IPS DF 19.7 (cell line): ENCODE results near the gene PCGF5.
"Not testable (repeated sequence)": the region's sequence is repeated elsewhere in the genome, so short reads cannot be mapped to it uniquely, and the experiment has no call there.

ENCODE experiments used
- DNase-seq: peaks from one replicate; pipeline ENCODE4 v3.0.0-alpha.2; 2013; ENCODE audit warnings: low read depth, low spot score

The PCGF5 gene

DNA sequence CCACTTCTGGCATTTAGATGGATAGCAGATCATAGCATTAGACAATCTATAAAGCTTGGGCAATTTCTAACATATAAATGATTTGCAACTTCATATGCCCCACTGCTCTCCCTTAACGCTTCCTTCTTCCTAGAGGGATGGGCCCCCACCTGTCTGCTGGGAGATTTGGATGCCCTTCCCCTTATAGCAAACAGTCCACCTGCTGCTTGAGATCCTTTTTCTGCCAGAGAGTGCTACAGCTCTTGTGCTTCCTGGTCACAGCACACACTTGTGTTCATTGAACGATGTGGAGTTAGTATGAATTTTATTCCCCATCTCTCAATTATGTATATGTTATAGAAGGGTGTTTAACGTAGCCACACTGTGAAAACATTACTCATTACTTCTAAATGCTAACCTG is 10.4 kb upstream of the PCGF5 start:
- no peak for DNase-seq

DNA sequence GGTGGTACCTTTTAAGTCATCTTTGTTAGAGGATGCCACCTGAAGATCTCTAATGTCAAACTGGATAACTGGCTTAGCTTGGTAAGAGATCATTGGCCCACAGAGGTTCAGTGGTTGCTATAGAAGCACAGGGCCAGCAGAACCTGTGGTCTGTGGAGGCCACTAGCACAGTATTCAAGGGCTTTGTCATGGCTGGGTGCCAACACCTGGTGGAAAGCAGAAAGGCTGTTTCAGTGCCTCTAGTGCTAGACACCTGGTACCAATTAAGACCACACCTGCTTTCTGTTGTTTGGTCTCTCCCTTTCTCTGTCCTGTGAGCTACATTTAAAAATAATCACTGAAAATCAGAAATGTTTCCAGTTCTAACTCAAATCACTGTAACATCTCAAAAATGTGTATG is 10.0 kb upstream of the PCGF5 start:
- DNase-seq: no peak

DNA sequence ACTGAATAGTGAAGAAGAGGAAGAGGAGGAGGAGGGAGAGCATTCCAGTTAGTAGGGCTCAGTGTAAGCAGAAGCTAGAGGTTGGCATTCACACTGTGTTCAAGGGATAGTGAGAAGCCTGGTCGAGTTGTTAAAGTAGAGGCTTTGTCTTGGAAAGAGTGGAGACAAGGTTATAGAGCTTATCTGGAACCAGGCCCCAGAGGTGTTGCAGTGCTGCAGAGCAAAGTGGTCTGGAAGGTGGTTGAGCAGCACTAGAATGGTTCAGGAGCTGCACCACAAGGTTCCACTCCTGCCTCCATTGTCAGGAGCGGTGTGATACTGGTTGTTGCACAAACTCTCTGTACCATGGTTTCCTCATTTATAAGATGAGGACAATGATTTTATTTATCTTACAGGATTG is 8.8 kb upstream of the PCGF5 start:
- DNase-seq: no peak

DNA sequence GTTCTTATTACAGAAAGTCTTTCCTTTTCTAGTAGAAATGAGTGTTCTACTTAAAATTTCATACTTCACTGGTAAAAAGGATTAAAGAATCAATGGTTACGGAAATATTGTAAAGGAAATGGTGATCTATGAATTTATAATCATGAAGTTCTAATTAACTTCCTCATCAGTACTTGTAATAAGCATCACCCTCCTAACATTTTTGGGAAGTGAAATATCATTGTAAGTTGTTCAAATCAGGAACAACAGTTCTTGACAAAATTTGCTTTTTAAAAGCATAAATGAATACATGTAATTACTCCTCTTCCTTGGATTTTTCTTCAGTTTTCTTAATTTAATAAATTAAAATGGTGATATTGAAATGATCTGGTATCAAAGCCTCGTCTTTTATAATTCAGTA is 5.6 kb upstream of the PCGF5 start:
- no peak for DNase-seq

DNA sequence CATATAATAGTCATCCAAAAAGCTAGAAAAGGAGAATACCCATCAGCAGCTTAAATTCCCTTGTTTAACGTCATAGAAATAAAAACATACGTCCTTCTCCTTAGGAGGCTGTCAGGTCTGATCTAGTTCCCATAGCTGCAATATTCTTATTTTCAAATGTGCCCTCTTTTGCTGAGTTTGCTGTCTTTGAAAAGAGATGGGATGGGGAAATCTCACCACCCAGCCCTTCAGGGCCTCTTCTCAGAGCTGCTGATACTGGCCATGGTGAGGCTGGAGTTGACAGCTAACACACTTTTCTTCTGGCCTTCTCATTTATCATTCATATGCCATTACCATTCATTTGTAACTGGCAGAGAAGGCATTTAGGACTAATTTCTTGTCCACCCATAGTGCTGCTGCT is 5.1 kb upstream of the PCGF5 start:
- DNase-seq: no peak

DNA sequence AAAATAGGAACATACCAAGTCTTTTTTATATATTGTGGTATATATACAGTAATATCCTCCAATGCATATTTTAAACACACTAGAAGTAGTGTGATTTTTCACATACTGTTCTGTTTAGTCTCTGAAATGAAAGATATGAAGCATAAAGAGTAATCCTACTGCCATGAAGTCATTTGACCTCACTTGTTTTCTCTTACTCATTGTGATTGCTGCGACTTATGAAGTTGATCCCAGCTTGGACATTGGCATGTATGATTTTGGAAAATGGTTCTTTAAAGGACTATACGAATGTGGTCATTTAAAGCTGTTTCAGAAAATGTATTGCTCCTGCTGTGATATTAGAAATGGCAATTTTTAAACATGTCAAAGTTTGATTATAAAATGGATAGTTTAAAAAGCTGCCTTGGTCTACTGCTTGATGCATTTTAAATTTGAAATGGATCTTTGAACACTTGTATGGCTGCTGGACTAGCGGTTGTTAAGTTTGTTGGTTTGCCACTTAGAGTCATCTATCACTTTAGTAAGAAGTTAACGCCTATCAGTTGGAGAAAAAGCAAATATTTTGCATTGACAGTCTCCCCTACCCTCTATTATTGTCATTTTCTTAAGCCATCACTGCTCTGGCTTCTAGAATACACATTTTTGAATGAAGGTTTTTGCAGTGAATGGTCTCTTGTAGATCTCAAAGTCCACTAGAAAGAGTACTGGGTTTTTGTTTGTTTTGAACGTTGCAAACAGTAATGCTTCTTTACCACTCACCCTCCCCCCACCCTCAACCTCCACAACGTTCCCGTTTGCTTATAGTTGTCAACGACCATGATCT is 881 bp upstream of the PCGF5 start:
- DNase-seq: no peak

DNA sequence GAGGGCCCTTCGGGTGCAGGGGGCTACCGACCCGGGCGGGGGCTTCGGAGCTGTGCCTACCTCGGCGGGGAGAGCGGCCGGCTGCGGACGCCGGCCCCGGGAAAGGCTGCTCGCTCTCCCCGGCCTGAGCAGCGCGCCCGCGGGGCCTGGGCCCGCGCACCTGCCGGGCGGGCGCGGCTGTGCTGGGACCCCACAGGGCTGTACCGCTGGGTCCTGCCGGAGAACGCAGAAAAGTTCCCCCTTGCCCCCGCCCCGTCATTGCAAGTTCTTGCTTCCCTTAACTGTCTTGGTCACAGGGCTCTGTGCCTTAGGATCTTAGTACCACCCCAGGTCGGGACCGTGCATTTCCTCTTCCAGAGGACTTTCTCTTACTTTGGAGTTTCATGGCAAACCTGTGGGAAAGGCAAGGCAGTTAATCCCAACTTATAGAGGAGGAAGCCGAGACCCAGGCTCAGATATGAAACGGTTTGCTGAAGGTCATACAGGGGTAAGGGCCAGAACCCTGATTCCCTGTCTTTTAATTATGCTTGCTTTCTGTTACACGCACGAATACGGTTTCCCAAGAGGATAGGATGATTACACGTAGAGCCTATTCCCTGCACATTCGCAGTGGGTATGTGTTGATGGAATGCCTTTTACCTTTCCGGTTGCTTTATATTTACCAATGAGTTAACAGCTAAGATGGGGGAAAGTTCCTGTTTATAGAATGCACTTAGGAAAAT is 652 bp downstream of the PCGF5 start:
- no peak for DNase-seq

DNA sequence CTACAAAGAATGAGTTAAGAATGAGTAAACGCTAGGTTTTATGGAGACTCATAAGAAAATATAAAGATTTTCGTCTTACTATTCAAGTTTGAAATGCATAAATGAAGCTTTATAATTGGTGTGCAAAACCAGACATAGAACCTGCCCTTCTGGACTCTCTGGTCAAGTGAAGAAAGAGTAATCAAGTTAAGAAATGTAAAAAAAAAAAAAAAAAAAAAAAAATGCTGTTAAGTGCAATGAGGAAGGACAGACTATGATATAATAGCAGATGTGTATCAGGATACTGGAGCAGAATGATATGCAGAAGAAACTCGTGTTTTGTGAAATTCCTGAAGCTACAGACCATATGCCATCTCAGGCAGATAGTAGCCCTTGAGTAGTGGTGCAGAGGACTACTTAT is 5.6 kb downstream of the PCGF5 start:
- no peak for DNase-seq

DNA sequence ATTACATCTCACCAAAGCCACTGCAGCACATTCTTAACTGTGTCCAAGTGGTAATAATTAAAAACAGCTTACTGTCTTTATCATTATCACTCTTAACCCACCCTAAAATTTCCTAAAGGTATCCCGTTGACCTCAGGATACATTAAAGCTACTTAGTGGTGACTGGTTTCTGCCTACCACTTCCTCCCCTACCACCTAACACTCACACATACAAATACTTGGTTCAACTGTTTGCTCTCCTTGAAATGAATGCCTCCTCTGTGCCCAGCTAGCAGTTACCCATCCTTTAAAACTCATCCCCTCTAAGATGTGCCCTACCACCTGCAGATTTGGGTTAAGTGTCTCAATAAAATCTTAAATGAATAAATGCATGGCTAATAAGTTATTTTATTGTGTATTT is 7.1 kb downstream of the PCGF5 start:
- no peak for DNase-seq

DNA sequence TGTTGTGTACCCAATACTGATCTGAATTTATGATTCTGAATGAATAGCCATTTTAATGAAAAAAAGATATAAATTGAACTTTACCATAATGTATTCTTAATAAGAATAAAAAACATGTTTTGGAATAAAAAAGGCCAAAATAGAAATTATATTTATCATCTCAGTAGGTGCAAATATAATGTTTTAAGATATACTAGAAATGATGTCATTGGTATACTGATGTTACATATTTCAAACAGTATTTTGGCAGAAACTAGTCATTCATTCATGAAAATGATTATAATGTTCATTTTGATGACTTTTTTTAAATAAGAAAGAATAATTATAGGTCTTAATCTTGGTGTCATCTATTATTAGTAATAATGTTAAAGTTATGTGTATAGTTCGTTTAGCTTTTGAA is 9.2 kb downstream of the PCGF5 start:
- DNase-seq: no peak

DNA sequence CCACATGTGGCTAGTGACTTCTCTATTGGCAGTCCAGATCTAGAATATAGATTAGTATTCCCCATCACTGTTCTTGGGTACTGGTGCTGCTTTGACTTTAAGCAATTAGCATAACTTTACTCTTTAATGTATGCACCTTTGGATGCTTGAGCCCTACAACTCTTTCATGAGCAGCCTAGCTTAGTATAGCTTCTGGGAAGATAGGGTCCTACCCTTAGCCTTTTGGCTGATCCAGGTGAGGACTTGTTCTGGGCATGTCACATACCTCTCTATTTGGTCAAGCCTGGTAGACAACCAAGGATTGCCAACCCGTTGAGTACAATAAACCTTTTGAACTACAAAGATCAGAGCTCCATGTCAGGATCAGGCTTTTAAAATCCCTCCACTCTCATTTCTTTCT is 17.7 kb downstream of the PCGF5 start:
- DNase-seq: peak; percentile 33

DNA sequence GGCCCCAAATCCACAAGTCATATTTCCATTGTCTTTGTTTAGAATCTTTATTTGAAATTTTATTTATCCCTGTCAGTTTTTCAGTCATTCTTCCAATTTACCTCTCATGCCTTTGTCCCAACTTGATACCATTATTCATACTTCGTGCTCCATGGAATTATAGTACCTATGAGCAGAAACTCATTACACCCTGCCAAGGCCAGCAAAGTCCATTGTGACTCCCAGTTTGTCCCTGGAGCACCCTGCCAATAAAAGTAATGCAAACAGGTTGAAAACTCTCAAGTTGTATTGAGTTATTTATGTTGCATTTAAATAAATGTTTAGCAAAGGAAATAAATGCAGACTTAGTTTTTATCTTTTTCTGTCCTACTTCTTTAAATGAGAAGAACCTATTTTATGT is 19.3 kb downstream of the PCGF5 start:
- no peak for DNase-seq

DNA sequence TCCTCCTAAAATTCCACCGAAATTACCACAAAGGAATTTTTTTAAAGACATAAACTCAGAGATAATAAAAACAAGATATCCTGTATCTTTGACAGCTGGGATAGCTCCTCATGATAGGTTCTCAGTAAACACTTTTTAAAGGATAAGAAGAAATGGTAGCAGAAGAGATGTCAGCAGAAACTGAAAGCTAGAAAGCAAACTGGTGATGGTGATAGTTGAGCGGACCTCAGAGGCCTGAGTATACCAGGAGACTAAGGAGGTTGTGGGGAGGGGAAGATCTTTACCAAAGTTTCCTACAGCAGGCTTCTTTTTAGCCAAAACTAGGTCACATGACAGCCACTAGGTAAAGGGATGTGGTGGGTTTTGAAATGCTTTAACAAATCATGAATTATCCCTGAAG is 22.5 kb downstream of the PCGF5 start:
- no peak for DNase-seq

DNA sequence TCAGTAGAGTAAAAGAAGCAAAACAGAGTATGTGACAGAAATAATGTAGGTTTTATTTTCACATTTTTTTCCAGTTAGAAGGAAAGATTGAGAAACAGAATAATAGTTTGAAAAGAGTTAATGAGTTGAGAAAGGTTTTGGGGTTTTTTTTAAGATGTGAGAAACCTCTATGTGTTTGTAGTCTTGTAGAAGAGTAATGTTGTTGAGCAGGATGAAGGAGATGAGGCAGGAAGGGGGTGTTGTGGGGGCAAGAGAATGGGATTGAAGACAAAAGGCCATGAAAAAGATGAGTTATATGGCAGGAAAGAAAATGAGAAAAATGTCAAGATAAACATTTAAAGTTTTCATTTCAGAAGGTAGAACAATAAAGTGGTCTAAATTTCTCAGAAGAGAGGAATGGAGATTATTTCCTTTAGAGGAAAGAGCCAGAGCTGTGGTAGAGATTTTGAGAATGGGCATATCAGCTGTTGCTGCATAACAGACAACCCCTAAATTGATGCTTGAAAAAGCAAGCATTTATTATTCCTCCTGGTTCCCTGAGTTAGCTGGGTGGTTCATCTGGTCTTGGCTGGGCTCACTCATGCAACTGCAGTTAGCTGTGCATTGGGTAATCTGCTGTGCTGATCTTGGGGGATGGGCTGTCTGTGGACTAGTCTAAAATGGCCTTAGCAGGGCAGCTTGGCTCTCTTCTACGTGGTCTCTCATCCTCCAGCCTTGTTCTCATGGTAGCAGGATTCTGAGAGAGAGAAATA is 27.1 kb downstream of the PCGF5 start:
- no peak for DNase-seq

DNA sequence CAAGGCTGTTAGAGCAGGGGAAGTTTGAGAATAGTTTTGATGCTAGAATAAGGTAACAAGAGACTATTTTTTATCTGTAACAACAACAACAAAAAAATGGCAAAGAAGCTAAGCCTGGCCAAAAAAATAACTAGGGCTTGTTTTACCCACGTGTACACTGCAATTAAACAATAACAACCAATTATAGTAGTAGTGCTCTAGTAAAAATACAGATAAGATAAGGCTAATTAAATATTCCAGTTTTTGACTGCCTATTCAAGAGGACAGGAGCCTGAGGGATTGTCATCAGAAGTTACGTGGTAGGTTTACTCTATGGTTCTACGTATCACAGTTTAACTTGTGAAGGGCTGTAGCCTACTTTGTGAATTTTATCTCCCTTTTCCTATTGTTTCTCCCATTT is 29.2 kb downstream of the PCGF5 start:
- no peak for DNase-seq

DNA sequence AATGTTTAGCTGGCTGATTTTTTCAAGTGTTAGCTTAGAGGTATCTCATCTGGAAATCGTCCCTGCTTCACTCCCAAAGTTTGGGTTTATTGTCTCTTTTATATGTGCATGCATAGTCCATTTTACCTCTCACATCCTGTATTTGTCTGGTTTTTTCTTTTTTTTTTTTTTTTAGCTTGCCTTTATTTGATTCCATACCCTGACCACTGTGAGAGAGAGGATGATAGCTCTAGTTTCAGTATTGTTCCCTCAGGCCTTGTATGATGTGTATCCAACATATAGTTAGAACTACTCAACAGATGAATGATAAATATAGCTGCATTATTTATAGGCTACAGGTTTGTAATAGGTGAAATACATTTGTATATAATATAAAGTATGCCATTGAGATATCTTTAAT is 29.9 kb downstream of the PCGF5 start:
- DNase-seq: no peak

DNA sequence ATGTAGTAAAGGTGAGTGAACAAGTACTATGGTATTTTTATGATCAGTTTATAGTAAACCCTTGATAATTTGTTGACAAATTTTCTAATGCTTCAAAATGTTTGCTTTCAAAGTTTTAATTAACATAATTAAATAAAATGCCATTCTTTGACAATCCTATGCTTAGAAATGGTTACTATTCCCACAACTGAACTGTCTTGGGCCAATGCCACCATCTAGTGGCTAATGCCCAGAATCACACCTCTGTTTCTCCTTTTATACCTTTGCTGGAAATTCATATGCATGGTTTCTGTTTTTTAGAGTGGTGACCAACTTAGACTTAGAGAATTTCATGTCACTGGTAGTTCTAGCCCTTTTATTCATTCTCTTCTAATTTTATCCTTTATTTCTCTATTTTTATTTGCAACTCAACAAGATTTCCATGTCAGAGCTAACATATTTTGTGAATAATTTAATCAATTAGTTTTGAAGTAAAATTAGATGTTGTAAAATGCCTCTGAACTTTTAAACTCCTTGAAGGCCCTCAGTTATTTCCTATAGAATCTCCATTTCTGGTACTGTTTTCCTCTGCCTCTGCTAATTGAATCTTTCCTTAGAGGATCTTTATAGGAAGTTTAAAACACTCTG is 31.1 kb downstream of the PCGF5 start:
- no peak for DNase-seq

DNA sequence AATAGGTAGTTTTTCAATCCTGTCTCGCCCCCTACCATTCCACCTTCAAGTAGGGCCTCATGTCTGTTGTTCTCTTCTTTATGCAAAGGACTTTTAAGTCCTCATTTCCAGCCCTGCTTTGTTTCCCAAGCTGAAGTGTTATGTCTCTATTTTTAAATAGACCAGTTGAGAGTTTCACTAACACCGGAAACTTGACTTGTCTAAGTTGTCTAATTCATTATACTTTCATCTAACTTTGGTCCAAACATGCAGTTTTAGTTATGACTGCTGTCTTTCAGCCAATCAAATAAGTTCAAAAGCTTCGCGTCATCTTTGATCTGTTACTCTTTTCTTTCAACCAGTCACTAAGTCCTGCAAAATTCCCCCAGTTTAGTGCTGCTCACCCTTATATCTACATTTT is 32.8 kb downstream of the PCGF5 start:
- no peak for DNase-seq

DNA sequence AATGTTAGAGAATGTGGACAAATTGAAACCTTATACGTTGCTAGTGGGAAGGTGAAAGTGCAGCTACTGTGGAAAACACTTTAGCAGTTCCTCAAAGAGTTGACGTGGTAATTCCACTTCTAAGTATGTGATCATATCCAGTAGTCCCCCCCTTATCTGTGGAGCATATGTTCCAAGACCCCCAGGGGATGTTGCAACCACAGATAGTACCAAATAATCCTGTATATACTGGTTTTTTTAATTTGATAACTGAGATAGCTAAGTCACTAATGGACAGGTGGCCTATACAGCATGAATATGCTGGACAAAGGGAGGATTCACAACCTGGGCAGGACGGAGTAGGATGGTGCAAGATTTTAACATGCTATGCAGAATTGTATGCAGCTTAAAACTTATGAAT is 36.8 kb downstream of the PCGF5 start:
- no peak for DNase-seq

DNA sequence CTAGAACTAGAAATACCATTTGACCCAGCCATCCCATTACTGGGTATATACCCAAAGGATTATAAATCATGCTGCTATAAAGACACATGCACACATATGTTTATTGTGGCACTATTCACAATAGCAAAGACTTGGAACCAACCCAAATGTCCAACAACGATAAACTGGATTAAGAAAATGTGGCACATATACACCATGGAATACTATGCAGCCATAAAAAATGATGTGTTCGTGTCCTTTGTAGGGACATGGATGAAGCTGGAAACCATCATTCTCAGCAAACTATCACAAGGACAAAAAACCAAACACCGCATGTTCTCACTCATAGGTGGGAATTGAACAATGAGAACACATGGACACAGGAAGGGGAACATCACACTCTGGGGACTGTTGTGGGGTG is 40.0 kb downstream of the PCGF5 start:
- not testable (repeated sequence) for DNase-seq

DNA sequence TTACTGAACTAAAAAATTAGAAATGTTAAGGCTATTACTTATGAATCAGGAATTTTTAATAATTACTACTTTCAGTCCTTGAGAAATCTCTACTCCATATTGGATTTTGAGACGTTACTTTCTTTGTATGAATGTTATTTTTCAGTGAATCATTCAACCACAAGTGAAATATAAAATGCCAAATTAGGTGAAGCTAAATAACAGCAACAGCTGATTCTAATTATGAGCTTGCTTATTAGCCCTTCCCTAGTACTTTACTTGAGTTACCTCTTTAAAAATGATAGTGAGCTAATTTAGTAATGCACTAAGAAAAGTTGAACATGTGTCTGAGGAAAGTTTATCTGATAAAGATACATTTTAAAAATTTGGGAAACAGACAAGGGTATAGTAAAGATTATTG is 51.4 kb downstream of the PCGF5 start:
- DNase-seq: no peak

DNA sequence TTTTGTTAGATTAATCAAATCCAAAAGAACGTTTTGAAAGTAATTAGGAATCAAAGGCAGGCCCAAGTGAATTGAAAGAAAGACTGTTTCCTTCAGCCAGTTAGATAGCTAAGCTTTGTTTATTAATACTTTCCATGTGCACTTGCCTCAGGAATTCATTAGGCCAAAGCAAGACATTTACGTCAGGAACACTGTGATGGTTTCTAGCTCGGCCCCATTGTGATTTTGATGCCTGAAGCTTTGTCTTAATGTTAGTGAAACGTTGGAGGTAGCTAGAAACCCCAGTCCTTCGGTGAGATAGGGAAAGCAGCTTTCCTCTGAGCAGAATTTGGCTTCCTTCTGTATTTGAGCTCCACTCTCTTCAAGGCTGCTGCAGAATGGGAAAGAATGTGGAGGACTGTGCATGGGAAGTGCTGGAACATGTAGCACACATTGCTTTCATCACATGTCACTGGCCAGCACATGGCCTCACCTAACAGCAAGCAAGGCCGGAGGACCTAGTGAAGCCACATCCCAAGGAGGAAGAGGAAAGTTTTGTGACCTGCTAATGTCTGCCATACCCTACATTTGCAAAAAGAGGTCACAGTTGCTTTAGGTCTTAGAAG is 64.1 kb downstream of the PCGF5 start:
- no peak for DNase-seq
